ENCODE results near the gene CCNG2.

CCNG2 gene

GRCh38 chr4:77147079-77147782 lies 9.8 kb upstream of the CCNG2 start:
- DNase-seq = no peak

- DNase-seq = no peak
These were observed 8.9 kb upstream of the CCNG2 start for GRCh38 chr4:77148078-77148477.

GRCh38 chr4:77149789-77150188 lies 7.2 kb upstream of the CCNG2 start:
- DNase-seq = no peak

- DNase-seq = no peak
These were observed 5.8 kb upstream of the CCNG2 start for GRCh38 chr4:77151241-77151640.

GRCh38 chr4:77152421-77152820 lies 4.6 kb upstream of the CCNG2 start:
- no peak for DNase-seq

- no peak for DNase-seq
These were observed 4.0 kb upstream of the CCNG2 start for GRCh38 chr4:77153006-77153405.

GRCh38 chr4:77154065-77154464 lies 2.9 kb upstream of the CCNG2 start:
- DNase-seq = peak; percentile 20

GRCh38 chr4:77154761-77155499 lies 2.1 kb upstream of the CCNG2 start:
- peak; percentile 17 for DNase-seq

- peak; percentile 69 for DNase-seq
These were observed 1.2 kb upstream of the CCNG2 start for GRCh38 chr4:77155631-77156452.

- peak; percentile 100 for DNase-seq
These were observed 485 bp upstream of the CCNG2 start for GRCh38 chr4:77156533-77156911.

- DNase-seq = peak; percentile 94
These were observed 966 bp downstream of the CCNG2 start for GRCh38 chr4:77157859-77158486.

- DNase-seq = no peak
These were observed 1.5 kb downstream of the CCNG2 start for GRCh38 chr4:77158487-77158861.

GRCh38 chr4:77159806-77160205 lies 2.8 kb downstream of the CCNG2 start:
- DNase-seq = no peak

- DNase-seq = no peak
These were observed 6.6 kb downstream of the CCNG2 start for GRCh38 chr4:77163641-77164040.

- DNase-seq = no peak
These were observed 10.2 kb downstream of the CCNG2 start for GRCh38 chr4:77167173-77167572.

GRCh38 chr4:77167866-77168265 lies 10.9 kb downstream of the CCNG2 start:
- DNase-seq = no peak

GRCh38 chr4:77169481-77169880 lies 12.5 kb downstream of the CCNG2 start:
- DNase-seq = no peak

- no peak for DNase-seq
These were observed 13.9 kb downstream of the CCNG2 start for GRCh38 chr4:77170926-77171325.

GRCh38 chr4:77172336-77172735 lies 15.3 kb downstream of the CCNG2 start:
- no peak for DNase-seq

- no peak for DNase-seq
These were observed 17.4 kb downstream of the CCNG2 start for GRCh38 chr4:77174426-77174825.

- peak; percentile 3 for DNase-seq
These were observed 18.2 kb downstream of the CCNG2 start for GRCh38 chr4:77175201-77175611.

- DNase-seq = no peak
These were observed 19.6 kb downstream of the CCNG2 start for GRCh38 chr4:77176640-77177039.

GRCh38 chr4:77177199-77177598 lies 20.2 kb downstream of the CCNG2 start:
- DNase-seq = no peak
